Upper lobe of left lung (tissue), 4 donors: ENCODE results near the gene GSTO2.

Experiments used
- EP300 ChIP-seq, 4 donors: sonication (generic); formaldehyde crosslinking; IDR thresholded peaks; one replicate each; pipeline ENCODE4 v1.5.1; 2017; ENCODE audit warnings: antibody characterized with exemption in 4 of 4, control low read depth in 2 of 4
- POLR2A ChIP-seq, 4 donors: fragments of 450-650 bp; IDR thresholded peaks; one replicate each; pipeline ENCODE4 v1.5.1; 2016 to 2017; ENCODE audit warnings: antibody characterized with exemption in 4 of 4, mild to moderate bottlenecking in 2 of 4
- POLR2AphosphoS5 ChIP-seq, 2 donors: sonication (generic); formaldehyde crosslinking; IDR thresholded peaks; one replicate each; pipeline ENCODE4 v1.5.1; 2017; ENCODE audit warnings: antibody characterized with exemption in 2 of 2
- TF ChIP-seq, protein P1 (sequence below), 6 experiments: fragments of 450-650 bp in 4 of 6; fragments of 200-600 bp in 2 of 6; sonication (generic) in 2 of 6; IDR thresholded peaks; one replicate each; pipeline ENCODE4 v1.5.1; 2016 to 2019; ENCODE audit warnings: antibody characterized with exemption in 6 of 6

GRCh38 chr10:104300002-104300735, 31.2 kb downstream of the GSTO2 start:
- no peak for TF ChIP-seq POLR2A (IDR thresholded peaks at IDR 0.05)
- TF ChIP-seq, protein P1, sequence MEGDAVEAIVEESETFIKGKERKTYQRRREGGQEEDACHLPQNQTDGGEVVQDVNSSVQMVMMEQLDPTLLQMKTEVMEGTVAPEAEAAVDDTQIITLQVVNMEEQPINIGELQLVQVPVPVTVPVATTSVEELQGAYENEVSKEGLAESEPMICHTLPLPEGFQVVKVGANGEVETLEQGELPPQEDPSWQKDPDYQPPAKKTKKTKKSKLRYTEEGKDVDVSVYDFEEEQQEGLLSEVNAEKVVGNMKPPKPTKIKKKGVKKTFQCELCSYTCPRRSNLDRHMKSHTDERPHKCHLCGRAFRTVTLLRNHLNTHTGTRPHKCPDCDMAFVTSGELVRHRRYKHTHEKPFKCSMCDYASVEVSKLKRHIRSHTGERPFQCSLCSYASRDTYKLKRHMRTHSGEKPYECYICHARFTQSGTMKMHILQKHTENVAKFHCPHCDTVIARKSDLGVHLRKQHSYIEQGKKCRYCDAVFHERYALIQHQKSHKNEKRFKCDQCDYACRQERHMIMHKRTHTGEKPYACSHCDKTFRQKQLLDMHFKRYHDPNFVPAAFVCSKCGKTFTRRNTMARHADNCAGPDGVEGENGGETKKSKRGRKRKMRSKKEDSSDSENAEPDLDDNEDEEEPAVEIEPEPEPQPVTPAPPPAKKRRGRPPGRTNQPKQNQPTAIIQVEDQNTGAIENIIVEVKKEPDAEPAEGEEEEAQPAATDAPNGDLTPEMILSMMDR (IDR thresholded peaks at IDR 0.05) = no peak
- peak; percentile 55 to 64 for TF ChIP-seq POLR2AphosphoS5 (IDR thresholded peaks at IDR 0.05)
- TF ChIP-seq EP300 (IDR thresholded peaks at IDR 0.05) = peak; percentile 53 to 95 (median 87)
